Testis (tissue), 3 donors: ENCODE measurements around the gene PAMR1. TPM values are rescaled to one million over a fixed set of nuclear protein-coding genes. Genes with fewer than 3 reads are reported as not detected.
A peak's percentile ranks its signal among the peaks of the same experiment; 100 is the strongest.

Source experiments
- DNase-seq: peaks from one replicate; pipeline ENCODE4 v3.0.0-alpha.2; 2019
- H3K27ac ChIP-seq, 2 donors: fragments of 200-600 bp; sonication (generic); one replicate each; pipeline ENCODE4 v1.5.1; 2019
- H3K27me3 ChIP-seq: fragments of 200-600 bp; sonication (generic); one replicate; pipeline ENCODE4 v1.5.1; 2019
- H3K36me3 ChIP-seq: fragments of 200-600 bp; sonication (generic); one replicate; pipeline ENCODE4 v1.5.1; 2017; ENCODE audit warnings: low read depth; ENCODE audit errors: missing control alignments
- H3K4me1 ChIP-seq: fragments of 200-600 bp; sonication (generic); one replicate; pipeline ENCODE4 v1.5.1; 2019
- H3K4me3 ChIP-seq, 2 donors: fragments of 200-600 bp; sonication (generic); one replicate each; pipeline ENCODE4 v1.5.1; 2017 to 2019
- H3K9me3 ChIP-seq: fragments of 200-600 bp; sonication (generic); one replicate; pipeline ENCODE4 v1.5.1; 2017
- CTCF ChIP-seq, 3 experiments: fragments of 450-650 bp in 2 of 3; fragments of 200-600 bp in 1 of 3; sonication (generic) in 1 of 3; IDR thresholded peaks; one replicate each; pipeline ENCODE4 v1.5.1; 2016 to 2019; ENCODE audit warnings: antibody characterized with exemption in 3 of 3, mild to moderate bottlenecking in 2 of 3, moderate library complexity in 1 of 3
- POLR2A ChIP-seq: fragments of 450-650 bp; IDR thresholded peaks from one replicate; pipeline ENCODE4 v1.6.1; 2017; ENCODE audit warnings: antibody characterized with exemption, mild to moderate bottlenecking, moderate library complexity
- WGBS, 2 donors: methylation state at CpG; one replicate each; pipeline ENCODE4 v1.1.5; 2018; 5-methylcytosine and 5-hydroxymethylcytosine counted together
- intact Hi-C: fragments of 100-400 bp; cut with DNase I; formaldehyde crosslinking; loops from one replicate; pipeline ENCODE4 v1.15.1; 2023; ENCODE audit warnings: low total_unique reads
- polyA plus RNA-seq: library from polyadenylated mRNA; stranded (reverse); fragments of 350-450 nt; fragmentation: Illumina TruSeq; extraction: RNeasy Lipid Tissue Mini Kit (QIAGEN cat#74804); gene quantifications from one replicate; pipeline ENCODE4 v1.2.3, GENCODE V29; 2014; ENCODE audit warnings: low read depth, low replicate concordance; ENCODE audit not compliant: insufficient read depth
- total RNA-seq, 2 donors: library from RNA; depleted of rRNA; stranded (reverse); fragments of >200 nt; gene quantifications; one replicate each; pipeline ENCODE4 v1.2.3, GENCODE V29; 2016

Gene PAMR1
- total and polyA plus RNA-seq, 3 donors from 2014 or later: 0.55 to 13.2 (median 1.5) TPM

GRCh38 chr11:35388061-35388460, 137.4 kb downstream of the PAMR1 start:
- no peak overlapping the region for H3K4me3 ChIP-seq
- no peak for DNase-seq
- WGBS, 2 donors: 91 to 96% methylated on average over 5 of the region's 5 CpGs
- H3K27me3 ChIP-seq: no peaks in the 10 kb centered on the region
- TF ChIP-seq POLR2A (no peak), CTCF (IDR thresholded peaks at IDR 0.05) (no peak)
- no peaks in the 10 kb centered on the region for H3K36me3 ChIP-seq
- no peak overlapping the region for H3K27ac ChIP-seq
- no peaks in the 10 kb centered on the region for H3K4me1 ChIP-seq
- H3K9me3 ChIP-seq: no peaks in the 10 kb centered on the region
- intact Hi-C loops: no loop called here

- no peak for TF ChIP-seq POLR2A
- TF ChIP-seq CTCF (IDR thresholded peaks at IDR 0.05): peak in 1 of 3 experiments; percentile 17
- H3K4me1 ChIP-seq: no peaks in the 10 kb centered on the region
- 55 to 70% methylated on average over 4 of the region's 4 CpGs for WGBS, 2 donors
- no peaks in the 10 kb centered on the region for H3K36me3 ChIP-seq
- DNase-seq: no peak
- H3K9me3 ChIP-seq: no peaks in the 10 kb centered on the region
- H3K27ac ChIP-seq: no peak overlapping the region
- no peak overlapping the region for H3K4me3 ChIP-seq
- no peaks in the 10 kb centered on the region for H3K27me3 ChIP-seq
- intact Hi-C loops: no loop called here
These were observed 138.1 kb downstream of the PAMR1 start for GRCh38 chr11:35387111-35387982.

- Histone ChIP-seq H3K4me1 (no peaks in the 10 kb centered on the region), H3K27me3 (no peaks in the 10 kb centered on the region), H3K9me3 (no peaks in the 10 kb centered on the region), H3K36me3 (no peaks in the 10 kb centered on the region), H3K27ac (no peak overlapping the region), H3K4me3 (no peak overlapping the region)
- DNase-seq: no peak
- WGBS, 2 donors: 87 to 88% methylated on average over 5 of the region's 5 CpGs
- TF ChIP-seq POLR2A (no peak), CTCF (IDR thresholded peaks at IDR 0.05) (no peak)
- intact Hi-C loops: no loop called here
These were observed 141.5 kb downstream of the PAMR1 start for GRCh38 chr11:35383953-35384352.

Other genes with a start within 250 kb of the PAMR1 start
- gene SLC1A2, start 106.1 kb downstream of the PAMR1 start, total RNA-seq: 1 to 10 TPM in 1 of 2 donors, under 1 TPM in 1; 0.74 to 1.1 TPM
- 7.5 TPM for gene SLC1A2, start 106.1 kb downstream of the PAMR1 start, polyA plus RNA-seq
- 1 to 10 TPM; 2.8 to 5.1 TPM for gene FJX1, start 92.8 kb upstream of the PAMR1 start, total RNA-seq
- 2.0 TPM for gene FJX1, start 92.8 kb upstream of the PAMR1 start, polyA plus RNA-seq
- gene TRIM44, start 137.2 kb upstream of the PAMR1 start, total RNA-seq: 10 to 100 TPM; 37.1 to 42.3 TPM
- 41.6 TPM for gene TRIM44, start 137.2 kb upstream of the PAMR1 start, polyA plus RNA-seq